GM19372 (cell line): ENCODE measurements around the gene QRSL1.
"Not testable (repeated sequence)": the region's sequence is repeated elsewhere in the genome, so short reads cannot be mapped to it uniquely, and the experiment has no call there.

Experiments used
- ATAC-seq: cut with Tn5 transposase; IDR thresholded peaks from one replicate; pipeline ENCODE4 v1.9.1; 2021; ENCODE audit warnings: mild to moderate bottlenecking, low read depth, moderate library complexity; ENCODE audit not compliant: unreplicated experiment

Gene QRSL1

GRCh38 chr6:106671651-106672050, 42.3 kb downstream of the QRSL1 start:
- no peak for ATAC-seq

GRCh38 chr6:106674541-106675229, 45.3 kb downstream of the QRSL1 start:
- ATAC-seq, result no peak

GRCh38 chr6:106677282-106677681, 47.9 kb downstream of the QRSL1 start:
- ATAC-seq, result no peak

- no peak for ATAC-seq
Measured at GRCh38 chr6:106684011-106684410, 54.6 kb downstream of the QRSL1 start.

GRCh38 chr6:106685833-106686232, 56.5 kb downstream of the QRSL1 start:
- ATAC-seq, result no peak

GRCh38 chr6:106688177-106688951, 59.0 kb downstream of the QRSL1 start:
- no peak for ATAC-seq

- no peak for ATAC-seq
Measured at GRCh38 chr6:106692112-106692818, 62.9 kb downstream of the QRSL1 start.

GRCh38 chr6:106692819-106693208, 63.4 kb downstream of the QRSL1 start:
- no peak for ATAC-seq

- no peak for ATAC-seq
Measured at GRCh38 chr6:106693418-106693817, 64.0 kb downstream of the QRSL1 start.

- ATAC-seq, result no peak
Measured at GRCh38 chr6:106694343-106694742, 65.0 kb downstream of the QRSL1 start.

- no peak for ATAC-seq
Measured at GRCh38 chr6:106700581-106700980, 71.2 kb downstream of the QRSL1 start.

- not testable (repeated sequence) for ATAC-seq
Measured at GRCh38 chr6:106701201-106701600, 71.8 kb downstream of the QRSL1 start.

GRCh38 chr6:106702046-106702445, 72.7 kb downstream of the QRSL1 start:
- peak; percentile 33 for ATAC-seq

- ATAC-seq, result peak; percentile 96
Measured at GRCh38 chr6:106702451-106703110, 73.2 kb downstream of the QRSL1 start.

- no peak for ATAC-seq
Measured at GRCh38 chr6:106704327-106704726, 74.9 kb downstream of the QRSL1 start.

- ATAC-seq, result no peak
Measured at GRCh38 chr6:106705156-106705555, 75.8 kb downstream of the QRSL1 start.

GRCh38 chr6:106710580-106710979, 81.2 kb downstream of the QRSL1 start:
- ATAC-seq, result no peak

GRCh38 chr6:106714281-106714680, 84.9 kb downstream of the QRSL1 start:
- no peak for ATAC-seq

- no peak for ATAC-seq
Measured at GRCh38 chr6:106715922-106716321, 86.5 kb downstream of the QRSL1 start.

- ATAC-seq, result no peak
Measured at GRCh38 chr6:106716966-106717365, 87.6 kb downstream of the QRSL1 start.
